HG02610 (cell line): ENCODE results near the gene CDKN2B-AS1.
A peak's percentile ranks its signal among the peaks of the same experiment; 100 is the strongest.

Experiments used
- ATAC-seq: cut with Tn5 transposase; IDR thresholded peaks from one replicate; pipeline ENCODE4 v1.9.1; 2021; ENCODE audit warnings: mild to moderate bottlenecking, moderate library complexity; ENCODE audit not compliant: unreplicated experiment

Gene CDKN2B-AS1

DNA sequence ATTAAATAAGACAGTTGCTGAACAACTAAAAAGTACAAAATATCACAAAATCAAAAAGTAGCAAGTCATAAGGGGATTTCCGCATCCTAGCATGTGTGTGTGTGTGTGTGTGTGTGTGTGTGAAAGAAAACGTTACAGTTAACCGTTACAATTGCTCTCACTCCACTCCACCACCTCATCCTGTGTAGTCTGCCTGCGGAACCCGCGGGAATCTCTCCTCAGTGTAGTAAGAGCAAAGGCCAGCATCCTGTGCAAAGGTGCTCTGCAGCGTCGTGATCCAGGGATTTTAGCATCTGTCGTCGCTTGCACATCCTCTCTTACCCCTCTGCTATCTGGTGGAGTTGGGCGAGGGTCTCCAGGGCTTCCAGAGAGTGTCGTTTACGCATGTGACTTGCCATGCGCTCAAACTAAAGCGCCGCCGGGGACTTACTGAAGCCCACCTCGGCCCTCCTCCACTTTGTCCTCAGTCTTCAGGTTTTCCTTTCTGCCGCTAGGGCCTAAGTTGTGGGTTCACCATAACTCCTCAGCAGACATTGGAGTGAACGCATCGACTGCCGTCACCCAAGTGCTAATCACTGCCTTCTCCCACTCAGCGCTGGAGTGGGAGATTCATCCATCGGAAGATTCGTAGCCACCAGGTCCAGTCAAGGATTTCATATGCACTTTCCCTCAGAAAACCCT lies 10.6 kb downstream of the CDKN2B-AS1 start:
- no peak for ATAC-seq

DNA sequence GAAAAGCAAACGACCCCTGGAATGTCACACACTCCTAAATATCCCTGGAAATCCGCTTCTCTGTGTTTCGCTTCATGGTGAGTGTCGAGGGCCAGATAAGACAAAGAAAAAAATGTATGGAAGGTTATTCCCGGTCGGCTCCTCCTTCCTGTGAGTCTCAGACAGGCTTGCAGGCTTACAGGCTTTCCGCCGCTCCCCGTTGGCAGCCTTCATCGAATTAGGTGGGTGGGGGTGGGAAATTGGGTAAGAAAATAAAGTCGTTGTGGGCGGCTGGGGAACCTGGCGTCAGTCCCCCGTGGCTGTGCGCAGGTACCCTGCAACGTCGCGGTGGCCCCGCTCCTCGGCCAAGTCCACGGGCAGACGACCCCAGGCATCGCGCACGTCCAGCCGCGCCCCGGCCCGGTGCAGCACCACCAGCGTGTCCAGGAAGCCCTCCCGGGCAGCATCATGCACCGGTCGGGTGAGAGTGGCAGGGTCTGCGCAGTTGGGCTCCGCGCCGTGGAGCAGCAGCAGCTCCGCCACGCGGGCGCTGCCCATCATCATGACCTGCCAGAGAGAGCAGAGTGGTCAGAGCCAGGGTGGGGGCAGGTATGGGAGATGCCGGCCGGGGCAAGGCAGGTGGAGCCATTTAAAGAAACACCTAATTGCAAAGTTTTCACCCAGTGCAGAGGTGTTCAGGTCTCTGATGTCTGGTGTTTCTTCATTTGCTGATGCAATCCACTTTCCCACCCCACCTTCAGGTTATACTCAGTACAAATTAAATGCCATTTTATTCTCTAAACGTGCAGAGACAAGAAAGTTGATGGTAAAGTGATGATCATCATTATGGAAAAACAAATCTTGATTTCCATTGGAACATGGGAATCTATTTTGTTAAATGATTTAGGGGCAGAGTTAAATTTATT lies 11.4 kb downstream of the CDKN2B-AS1 start:
- ATAC-seq = no peak

DNA sequence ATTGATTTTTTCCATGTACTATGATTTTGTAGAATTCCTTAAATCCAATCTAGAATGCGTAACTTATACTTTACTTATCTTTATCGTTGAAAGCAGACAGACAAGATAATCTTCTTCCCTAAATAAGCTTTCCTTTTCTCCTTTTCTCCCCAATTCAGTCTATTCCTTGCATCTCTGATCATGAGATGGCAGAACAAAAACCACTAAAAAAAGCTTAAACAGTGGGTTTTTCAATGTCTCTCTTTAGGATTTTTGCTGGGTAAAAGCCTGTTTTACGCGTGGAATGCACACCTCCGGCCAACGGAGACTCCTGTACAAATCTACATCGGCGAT lies 13.8 kb downstream of the CDKN2B-AS1 start:
- ATAC-seq = no peak

DNA sequence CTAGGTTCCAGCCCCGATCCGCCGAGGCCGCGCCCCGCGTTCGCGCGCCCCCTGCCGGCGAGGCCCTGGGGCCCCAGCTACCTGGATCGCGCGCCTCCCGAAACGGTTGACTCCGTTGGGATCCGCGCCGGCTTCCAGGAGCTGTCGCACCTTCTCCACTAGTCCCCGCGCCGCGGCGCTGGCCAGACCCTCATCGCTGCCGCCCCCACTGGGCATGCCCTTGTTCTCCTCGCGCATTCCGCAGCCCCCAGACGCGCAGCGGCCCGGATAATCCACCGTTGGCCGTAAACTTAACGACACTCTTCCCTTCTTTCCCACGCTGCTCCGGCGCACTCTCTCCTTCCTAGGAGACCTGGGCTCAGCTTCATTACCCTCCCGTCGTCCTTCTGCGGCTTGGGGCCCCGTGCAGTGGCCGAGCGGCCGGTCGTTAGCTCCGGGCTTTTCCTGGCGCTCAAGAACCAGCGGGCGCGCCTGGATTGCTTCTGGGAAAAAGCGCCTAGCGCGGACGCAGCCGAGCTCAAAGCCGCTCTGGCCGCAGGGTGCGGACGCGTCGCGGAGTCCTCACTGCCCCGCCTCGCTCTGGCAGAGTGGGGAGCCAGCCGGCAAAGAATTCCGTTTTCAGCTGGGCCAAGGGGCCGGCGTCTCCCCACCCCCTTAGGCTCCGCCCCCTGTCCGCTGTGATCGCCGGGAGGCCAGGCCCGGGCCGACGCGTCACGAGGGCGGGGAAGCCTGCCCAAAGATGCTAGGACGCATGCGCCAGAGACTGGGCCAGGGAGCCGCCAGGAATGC lies 14.3 kb downstream of the CDKN2B-AS1 start, which contains the start of gene CDKN2B:
TSS of gene CDKN2B (minus strand) at position 589 of the 789 bp plus-strand sequence. CDS start at position 237, 352 bp downstream.
- ATAC-seq = peak; percentile 92

DNA sequence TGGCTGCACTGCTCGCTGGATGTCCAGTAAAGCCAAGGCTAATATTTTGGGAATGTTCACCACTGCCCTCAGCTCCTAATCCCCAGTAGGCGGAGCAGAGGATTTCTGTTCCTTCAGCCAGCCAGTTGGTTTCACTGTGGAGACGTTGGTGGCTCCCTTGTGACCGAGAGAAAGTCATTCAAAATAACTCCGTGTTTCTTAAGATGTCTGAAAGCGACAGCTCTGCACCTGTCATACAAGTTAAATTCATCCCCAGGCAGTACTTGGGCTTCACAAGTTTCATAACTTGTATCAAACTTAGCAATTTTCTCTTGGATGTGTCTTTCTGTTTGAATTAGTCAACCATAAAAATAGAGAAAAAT lies 14.9 kb downstream of the CDKN2B-AS1 start:
- ATAC-seq = peak; percentile 37

DNA sequence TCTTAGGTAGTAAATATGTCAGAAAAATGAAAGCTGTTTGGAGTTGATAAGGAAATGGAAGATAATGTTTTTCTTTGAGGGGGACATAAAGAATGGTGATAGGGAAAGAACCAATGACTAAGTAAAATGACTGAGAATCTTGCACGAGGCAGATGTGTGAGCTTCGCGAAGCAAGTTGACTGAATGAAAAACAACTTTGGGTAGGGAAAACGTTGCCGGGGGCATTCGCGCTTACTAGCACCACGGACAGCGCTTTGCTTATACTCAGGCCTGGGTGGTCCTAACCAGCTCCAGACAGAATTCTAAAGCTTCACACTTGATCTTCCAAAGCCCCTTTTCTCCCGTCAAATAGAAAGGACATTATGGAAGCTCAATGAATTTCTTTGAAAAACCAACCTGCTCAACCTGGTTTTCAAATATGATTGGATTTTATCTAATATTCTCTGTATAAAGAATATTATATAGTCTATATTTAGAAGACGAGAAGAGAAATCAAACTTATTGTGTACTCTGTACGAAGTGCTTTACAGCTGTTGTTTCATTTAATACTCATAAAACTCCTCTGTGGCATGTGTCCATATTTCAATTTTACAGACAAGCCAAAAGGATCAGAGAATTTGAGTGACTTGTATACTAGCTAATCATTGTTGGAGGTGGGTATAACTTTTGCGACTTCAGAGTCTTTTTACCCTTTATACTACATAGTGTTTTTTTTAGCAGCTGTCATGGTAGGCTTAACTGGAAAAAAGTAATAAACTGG lies 16.5 kb downstream of the CDKN2B-AS1 start:
- no peak for ATAC-seq

DNA sequence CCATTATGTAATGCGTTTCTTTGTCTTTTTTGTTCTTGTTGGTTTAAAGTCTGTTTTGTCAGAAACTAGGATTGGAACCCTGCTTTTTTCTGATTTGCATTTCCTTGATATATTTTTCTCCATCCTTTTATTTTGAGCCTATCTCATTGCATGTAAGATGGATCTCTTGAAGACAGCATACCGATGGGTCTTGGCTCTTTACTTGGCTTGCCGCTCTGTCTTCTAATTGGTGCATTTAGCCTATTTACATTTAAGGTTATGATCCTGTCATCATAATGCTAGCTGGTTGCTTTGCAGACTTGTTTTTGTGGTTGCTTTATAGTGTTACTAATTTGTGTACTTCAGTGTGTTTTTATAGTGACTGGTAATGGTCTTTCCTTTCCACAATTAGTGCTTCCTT lies 27.8 kb downstream of the CDKN2B-AS1 start:
- ATAC-seq = no peak

DNA sequence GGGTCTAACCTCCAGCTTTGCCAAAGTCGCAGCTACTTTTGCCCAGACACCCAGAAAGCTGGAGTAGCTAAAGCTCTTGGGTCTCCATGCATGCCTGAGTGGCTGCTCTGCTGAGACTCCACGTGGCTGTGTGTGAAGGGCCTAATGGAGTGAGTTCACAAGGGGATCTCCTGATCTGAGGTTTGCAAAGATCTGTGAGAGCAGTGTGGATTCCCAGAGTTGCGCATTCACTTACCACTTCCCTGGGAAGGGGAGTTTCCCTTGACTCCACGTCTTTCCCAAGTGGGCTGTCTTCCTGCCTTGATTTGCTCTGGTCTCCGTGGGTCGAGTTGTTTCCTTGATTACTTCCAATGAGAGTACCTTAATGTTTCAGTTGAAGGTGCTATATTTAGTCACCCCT lies 32.1 kb downstream of the CDKN2B-AS1 start:
- ATAC-seq = peak; percentile 52

DNA sequence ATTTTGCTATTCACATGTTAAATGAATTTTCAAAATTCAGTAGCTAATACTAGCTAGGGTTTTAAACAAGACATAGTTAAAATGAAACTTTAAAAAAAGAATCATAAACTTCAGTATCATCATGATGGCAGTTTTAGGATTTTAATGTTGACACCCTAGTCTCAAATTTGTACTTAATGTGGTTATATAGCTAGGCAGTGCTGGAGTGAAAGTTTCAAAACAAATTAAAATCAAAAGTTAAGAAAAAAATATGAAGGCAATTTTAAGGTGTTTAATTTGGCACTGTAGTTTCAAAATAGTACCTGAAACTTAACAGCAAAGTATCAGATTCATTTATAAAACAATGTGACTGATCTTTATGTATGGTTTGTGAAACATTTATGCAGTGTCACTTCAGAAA lies 33.8 kb downstream of the CDKN2B-AS1 start:
- no peak for ATAC-seq

DNA sequence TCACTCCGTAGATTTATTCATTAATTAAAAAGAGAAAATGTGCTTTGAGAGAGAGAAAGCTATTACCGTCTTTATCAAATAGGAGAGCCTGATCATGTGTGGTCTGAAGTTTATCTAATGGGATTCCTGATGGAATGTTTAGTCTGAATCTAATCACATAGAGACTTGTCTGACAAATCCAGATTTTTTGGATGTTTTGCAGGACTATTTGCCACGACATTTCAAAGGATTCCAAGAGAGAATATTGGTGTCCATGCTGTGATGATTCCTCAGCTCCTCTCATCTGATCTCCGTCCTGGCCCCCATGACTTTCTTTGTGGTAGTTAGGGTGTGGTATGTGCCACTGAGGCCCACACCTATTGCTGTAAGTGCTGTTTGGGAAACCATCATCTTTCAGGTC lies 34.6 kb downstream of the CDKN2B-AS1 start:
- ATAC-seq = no peak

DNA sequence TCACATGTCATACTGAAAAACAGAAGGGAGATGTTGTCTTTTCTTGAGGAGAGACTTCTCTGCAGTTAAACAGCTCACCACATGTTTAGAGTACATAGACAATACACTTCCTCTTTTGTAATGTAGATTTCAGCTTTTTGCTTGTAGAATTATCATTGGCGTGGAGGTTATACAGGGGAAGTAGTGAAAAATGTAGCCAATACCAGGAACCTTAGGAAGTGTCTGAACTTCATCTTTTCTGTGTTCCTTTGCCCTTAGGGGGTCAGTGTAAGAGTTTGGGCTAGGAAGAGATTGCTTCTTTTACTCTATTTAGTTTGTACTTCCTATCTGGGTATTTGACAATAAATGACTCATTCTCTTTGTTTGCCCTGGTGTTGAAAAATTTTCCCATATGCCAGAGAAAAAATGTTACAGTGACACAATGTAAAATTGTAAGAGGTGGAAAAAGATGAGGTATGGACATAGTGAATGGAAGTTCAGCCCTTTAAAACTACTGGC lies 35.6 kb downstream of the CDKN2B-AS1 start:
- ATAC-seq = peak; percentile 73

DNA sequence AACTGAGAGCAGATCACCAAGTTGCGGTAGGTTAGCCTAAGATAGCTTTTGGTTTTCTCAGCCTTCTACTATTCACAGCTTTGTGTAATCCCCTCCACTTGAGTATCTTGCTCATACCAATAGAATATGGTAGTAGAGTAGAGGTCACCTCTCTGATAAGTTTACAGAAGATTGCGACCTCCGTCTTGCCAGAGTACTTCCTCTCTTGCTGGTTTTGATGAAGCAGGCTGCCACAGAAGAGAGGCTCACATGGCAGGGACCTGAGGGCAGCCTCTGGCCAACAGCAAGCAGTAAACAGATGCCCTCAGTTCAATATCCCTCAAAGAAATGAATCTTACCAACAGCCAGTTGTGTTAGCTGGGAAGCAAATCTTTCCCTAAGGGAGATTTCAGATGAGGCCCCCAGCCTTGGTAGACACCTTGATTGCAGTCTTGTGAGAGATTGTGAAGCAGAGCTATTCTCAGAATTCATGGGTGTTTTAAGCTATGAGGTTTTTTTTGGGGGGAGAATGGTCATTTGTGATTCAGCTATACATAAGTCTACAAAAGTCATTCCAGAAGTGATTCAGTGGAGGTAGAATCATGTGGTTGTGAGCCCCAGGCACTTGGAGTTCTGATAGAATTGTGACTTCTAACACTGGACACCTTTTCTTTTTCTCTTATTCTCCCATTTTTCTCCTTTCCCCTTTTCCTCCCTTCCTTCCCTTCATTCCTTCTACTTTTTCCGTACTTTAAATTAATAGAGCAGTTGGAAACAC lies 37.2 kb downstream of the CDKN2B-AS1 start:
- ATAC-seq = no peak

DNA sequence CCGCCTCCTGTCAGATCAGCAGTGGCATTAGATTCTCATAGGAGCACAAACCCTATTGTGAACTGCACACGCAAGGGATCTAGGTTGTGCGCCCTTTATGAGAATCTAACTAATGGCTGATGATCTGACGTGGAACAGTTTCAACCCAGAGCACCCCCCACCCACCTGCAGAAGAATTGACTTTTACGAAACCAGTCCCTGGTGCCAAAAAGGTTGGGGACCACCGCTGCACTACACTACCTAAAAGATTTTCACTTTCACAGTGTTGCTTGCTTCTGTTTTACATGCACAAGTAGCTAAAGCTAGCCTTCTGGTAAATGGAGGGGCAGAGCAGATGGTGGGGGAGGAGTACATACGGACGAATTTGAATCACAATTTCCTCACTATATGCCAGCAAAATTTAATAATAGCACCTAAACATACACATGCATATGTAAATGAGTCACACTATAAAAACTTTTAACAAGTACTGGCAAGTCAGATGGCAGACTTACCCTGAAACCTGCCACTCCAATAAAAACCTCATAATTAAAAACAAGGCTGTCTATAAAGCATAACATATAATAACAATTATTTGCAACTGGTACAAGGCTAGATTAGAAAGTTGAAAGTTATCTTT lies 38.5 kb downstream of the CDKN2B-AS1 start:
- ATAC-seq = no peak

DNA sequence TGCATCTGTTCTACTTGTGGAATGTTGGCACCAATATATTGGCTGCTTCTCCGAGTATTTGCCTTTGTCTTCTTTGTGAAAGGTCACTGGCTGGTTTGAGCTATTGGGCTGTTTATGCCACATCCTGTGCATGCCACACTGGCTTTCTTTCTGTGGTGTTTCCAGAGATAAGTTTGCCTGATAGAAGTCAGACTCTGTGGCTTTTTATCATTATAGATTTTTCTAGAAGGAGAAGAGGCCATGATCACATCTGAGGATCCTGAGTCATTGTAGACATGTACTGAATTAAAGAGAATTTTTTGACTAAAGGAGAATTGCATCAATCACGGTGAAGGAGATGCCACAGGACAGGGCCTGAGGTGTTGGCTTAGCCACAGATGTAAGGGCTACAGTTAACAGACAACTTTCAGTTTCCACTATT lies 41.0 kb downstream of the CDKN2B-AS1 start:
- no peak for ATAC-seq

DNA sequence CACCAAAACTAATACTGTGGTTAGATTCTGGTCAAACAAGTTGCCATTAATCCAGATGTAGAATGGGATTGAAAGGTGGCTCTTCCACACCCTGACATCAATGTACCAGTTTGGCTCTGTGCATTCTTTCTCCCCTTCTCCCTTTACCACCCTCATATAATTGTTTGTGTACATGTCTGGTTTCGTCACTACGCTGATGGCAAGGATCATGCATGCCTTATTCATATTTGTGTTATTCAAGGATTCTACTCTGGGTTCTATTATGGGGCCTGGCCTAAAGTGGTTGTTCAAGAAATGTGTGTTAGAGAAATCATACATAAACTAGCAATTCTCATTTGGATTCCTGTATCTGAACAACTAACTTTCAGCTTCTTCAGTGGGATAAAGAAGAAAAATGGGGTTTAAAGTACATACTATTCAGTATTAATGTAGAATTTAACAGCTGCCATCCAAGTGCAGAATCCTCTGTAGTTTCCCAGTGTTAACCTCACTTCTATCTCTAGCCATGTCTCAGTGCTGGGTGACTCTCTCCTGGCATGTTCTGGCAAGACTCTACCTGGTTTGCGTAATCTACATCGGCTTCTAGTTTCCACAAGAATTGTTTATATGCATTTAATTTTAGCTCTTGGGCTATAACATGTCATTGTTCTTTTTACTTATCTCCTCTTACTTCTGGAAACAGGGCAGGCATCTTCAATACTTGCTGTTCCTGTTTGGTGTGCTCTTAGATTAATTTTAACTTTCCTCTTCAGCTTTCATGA lies 42.5 kb downstream of the CDKN2B-AS1 start:
- ATAC-seq = no peak

DNA sequence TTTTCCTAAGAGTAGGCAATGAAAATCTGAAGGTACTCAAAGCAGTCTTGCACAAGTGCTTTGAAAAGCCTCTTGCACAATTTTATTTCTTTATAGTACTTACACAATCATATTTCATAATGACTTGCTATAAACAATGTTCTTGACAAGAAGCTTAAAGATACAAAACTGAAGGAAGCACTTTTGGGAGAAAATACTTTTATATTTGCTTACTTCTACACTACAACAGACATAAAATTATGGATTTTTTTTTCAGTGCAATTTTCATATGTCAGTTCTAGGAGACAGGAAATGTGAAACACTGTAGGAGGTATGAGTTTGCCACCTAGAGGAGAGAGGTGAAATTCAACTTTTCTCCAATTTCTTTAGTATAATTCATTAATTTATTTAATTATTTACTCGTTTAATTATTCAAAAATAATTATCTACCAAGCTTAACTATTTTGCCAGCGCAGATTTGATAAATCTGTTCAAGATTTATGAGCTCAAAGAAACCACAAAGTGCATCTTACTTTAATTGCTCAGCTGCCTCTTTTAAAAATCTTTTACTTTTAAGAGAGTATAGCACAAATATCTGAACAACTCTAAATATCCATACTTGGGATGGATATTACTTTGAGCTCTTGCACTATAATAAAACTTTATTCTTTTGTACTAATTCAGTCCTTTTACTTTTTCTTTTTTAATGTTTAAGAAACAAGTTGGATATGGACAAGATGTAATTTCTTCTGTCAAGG lies 43.5 kb downstream of the CDKN2B-AS1 start:
- no peak for ATAC-seq

DNA sequence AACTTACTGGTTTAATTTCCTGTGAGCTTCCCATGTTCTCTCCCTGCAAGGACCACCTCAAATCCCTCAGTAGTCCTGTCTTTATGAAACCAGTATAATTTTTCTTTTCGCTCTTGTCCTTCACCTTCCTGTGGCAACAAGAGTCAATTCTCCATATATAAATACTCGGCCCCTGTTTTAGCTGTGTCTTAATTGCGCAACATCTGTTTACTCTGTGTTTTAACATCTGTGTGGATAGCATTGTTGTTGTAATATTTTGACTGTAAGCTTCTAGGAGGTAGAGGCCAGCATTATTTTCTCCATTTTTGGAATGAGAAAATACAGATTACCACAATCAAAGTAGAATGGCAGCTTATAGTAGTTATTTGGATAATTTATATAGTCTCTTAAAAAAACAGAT lies 44.7 kb downstream of the CDKN2B-AS1 start:
- ATAC-seq = no peak

DNA sequence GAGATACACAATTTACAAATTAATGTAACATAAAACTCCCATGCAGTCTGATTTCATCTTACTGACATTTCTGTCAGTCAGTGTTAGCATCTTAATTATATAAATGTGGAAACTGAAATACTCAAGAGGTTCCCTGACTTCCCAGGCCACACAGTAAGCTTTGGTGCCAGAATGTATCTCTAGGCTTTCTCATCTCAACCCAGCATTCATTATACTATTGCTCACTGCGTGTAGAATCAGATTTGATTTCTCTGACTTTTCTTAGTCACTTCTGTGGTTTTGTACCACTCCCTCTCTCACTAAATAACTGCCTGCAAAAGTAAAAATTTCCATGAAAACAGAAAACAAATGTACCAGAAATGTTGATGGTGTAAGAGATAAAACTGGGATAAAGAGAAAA lies 46.2 kb downstream of the CDKN2B-AS1 start:
- no peak for ATAC-seq
